NCI-H146 treated with DMSO at 0.1 percent for 48 hours (cell line): ENCODE measurements around the gene RPL36AL.
"Not testable (repeated sequence)": the region's sequence is repeated elsewhere in the genome, so short reads cannot be mapped to it uniquely, and the experiment has no call there.

ENCODE experiments used
- DNase-seq: peaks from one replicate; lab custom pipeline; 2025; ENCODE audit not compliant: unreplicated experiment; lab: John Stamatoyannopoulos, UW

RPL36AL gene

DNA sequence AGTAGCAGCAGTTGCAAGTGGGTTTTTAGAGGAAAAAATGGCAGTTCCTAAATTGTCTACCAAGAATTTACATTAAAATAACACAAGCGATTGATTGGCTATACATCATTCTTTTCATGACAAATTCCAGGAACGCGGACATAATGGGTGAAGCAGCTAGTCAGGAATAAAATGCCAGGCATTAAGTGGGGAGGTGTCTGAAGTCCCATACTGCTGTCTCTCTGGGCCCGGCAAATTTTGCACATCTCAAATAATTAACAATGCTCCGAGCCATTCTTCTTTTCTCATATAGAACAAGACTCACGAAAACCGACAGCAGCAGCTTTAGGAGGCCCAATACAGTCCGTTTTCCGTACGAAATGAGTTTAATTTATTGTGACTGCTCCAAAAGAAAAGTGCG, 696 bp downstream of the RPL36AL start:
- no peak for DNase-seq

DNA sequence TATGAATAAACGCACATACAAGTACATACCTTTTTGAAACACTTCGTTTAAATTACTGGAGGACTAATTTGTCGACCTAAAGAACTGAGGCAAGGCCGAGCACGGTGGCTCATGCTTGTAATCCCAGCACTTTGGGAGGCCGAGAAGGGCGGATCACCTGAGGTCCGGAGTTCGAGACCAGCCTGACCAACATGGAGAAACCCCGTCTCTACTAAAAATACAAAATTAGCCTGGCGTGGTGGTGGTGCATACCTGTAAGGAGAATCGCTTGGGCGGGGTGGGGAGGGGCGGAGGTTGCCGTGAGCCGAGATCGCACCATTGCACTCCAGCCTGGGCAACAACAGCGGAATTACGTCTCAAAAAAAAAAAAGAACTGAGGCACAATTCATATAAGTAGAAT, 1.2 kb downstream of the RPL36AL start:
- not testable (repeated sequence) for DNase-seq

DNA sequence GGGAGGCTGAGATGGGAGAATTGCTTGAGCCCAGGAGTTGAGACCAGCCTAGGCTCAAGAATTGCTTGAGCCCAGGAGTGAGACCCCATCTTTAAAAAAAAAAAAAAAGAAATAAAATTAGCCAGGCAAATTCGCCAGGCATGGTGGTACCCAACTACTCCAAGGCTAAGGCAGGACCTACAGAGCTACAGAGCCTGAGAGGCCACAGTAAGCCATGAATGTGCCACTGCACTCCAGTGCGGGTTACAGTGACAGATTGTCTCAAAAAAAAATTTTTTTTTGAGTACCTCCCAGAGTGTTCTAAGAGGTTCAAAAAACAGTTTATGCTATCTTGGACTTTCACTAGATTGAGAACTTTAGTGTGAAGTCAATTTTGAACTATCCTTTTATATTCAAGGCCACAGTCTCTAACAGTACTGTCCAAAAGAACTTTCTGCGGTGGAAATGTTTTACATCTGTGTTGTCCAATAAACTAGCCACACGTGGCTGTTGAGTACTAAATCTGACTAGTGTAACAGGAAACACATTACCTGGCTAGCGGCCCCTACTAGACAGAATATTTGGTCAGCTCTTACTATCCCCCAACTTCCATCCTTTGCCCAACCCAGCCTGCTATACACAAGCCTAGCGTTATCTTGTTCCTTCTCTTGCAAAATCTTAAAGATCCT, 2.4 kb downstream of the RPL36AL start:
- no peak for DNase-seq

DNA sequence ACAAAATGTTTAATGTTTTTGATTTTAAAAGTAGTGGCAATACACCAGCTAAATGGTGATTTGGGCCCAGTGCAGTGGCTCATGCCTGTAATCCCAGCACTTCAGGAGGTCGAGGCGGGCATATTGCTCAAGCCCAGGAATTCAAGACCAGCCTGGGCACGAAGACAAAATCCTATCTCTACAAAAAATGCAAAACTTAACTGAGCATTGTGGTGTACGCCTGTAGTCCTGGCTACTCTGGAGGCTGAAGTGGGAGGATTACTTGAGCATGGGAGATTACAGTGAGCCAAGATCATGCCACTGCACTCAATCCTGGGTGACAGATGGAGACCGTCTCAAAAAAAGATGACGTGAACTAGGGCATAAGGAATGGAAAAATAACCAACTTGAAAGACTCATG, 4.7 kb downstream of the RPL36AL start:
- no peak for DNase-seq

DNA sequence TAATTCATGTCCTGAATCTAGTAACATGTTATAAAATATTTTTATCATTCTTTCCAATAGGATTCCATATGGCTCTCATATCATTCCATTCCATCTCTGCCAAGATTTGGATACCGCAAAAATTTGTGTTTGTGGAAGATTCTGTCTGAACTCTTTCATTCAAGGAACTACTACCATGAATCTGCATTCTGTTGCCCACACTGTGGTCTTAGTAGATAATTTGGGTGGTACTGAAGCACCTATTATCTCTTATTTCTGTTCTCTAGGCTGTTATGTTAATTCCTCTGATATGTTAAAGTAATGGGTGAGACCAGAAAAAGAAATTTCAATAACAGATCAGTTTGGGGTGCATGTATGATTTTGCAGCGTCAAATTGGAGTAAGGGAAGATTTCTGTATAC, 6.2 kb downstream of the RPL36AL start:
- no peak for DNase-seq

DNA sequence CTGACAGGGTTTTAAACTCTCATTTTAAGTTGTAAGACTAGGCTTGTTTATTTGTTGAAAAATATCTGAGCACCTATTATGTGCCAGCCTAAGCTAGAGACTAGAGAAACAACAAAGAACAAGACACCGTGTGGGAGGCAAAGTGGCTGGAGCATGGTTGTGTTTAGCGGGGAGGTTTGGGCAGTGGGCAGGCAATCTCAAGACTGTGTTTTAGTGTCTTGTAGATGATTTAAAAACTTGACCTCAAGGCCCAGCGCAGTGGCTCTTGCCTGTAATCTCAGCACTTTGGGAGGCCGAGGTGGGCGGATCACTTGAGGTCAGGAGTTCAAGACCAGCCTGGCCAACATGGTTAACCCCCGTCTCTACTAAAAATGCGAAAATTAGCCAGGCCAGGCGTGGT, 7.8 kb downstream of the RPL36AL start:
- DNase-seq, result no peak

- DNase-seq, result no peak
These were observed 8.2 kb downstream of the RPL36AL start for GRCh38 chr14:49612251-49612650.

DNA sequence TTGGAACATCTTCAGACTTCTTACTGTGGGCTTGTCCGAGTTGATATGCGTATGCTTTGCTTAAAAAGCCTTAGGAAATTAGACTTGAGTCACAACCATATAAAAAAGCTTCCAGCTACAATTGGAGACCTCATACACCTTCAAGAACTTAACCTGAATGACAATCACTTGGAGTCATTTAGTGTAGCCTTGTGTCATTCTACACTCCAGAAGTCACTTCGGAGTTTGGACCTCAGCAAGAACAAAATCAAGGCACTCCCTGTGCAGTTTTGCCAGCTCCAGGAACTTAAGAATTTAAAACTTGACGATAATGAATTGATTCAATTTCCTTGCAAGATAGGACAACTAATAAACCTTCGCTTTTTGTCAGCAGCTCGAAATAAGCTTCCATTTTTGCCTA, 12.8 kb downstream of the RPL36AL start:
- DNase-seq, result no peak

GRCh38 chr14:49598485-49599300, 21.7 kb downstream of the RPL36AL start, which contains the start of gene LRR1:
Gene LRR1, plus strand, starts transcription at chr14:49598940. Its CDS starts 81 bp downstream, at chr14:49599021.
- peak; percentile 76 for DNase-seq

DNA sequence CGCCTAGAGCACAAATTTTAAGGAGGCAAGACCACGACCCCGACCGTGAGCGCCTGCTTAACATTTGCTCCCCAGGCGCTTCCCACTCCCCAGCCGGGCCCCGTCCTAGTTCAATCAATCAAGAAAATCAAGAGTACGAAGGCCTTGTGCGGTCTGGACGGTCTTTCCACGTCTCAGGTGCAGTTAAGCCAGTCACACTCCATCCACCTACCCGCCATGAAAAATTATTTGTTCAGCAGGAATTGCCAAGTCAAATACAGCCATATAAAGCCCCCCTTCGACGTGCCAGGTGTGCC, 22.3 kb downstream of the RPL36AL start:
- DNase-seq, result peak; percentile 50

DNA sequence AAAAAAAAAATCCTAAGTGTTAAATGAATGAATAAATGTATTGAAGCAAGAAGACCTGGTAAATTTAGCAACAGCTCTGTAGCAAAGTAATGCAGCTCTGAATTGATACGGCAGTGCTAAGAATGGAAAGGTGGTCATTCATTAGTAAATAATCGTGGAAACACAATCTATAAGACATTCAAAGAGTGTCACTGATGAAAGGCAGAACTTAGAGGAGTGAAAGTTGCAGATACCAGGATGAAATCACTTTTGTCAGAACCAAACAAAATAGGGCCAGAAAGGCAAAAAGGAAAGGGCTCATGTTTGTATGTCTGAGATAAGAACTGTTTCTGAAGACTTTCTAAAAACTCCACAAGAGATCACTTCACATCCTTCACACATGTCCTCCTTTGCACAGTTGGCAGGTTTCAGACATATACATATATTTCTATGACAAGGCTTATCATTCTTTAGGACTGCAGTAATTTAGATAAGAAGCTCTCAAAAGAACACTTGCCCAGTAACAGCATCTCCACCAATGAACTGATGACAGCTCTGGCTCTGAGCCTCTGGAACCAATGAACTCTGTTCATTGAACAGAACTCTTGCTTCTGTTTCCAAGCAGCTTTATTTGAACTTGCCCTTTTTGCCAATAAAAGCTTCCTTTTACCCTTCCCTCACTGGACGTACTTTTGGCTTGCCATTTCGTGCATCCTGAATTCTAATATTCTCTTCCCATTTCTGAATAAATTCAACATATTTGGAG, 25.9 kb downstream of the RPL36AL start:
- DNase-seq, result no peak

DNA sequence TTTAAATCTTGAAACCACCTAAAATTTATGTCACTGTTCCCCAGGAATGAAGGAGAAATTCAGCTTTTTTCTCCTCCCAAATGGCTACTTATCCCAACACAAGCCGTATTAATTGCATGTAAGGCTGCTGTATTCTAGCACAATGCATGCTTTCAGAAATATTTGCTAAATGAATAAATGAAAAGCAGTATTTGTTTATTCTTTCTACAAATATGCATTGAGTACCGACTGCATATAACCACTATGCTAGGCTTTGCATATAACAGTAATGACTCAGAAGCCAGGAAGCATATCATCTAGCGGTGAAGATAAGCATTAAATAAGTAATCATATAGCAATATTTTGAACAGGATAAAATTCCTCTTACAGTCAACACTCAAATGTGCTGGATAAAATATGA, 27.4 kb downstream of the RPL36AL start:
- no peak for DNase-seq

DNA sequence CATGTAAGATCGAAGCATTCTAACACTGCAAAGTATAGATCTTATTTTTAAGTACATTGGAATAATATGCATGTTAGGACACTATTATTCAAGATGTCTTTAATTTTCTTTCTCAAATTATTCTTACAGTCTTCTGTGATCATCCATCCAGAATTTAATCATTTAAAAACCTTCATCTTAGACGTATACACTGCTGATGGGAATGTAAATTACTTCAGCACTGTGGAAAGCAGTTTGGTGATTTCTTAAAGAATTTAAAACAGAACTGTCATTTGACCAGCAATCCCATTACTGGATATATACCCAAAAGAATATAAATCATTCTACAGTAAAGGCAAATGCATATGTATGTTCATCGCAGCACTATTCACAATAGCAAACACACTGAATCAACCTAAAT, 31.0 kb downstream of the RPL36AL start:
- no peak for DNase-seq

DNA sequence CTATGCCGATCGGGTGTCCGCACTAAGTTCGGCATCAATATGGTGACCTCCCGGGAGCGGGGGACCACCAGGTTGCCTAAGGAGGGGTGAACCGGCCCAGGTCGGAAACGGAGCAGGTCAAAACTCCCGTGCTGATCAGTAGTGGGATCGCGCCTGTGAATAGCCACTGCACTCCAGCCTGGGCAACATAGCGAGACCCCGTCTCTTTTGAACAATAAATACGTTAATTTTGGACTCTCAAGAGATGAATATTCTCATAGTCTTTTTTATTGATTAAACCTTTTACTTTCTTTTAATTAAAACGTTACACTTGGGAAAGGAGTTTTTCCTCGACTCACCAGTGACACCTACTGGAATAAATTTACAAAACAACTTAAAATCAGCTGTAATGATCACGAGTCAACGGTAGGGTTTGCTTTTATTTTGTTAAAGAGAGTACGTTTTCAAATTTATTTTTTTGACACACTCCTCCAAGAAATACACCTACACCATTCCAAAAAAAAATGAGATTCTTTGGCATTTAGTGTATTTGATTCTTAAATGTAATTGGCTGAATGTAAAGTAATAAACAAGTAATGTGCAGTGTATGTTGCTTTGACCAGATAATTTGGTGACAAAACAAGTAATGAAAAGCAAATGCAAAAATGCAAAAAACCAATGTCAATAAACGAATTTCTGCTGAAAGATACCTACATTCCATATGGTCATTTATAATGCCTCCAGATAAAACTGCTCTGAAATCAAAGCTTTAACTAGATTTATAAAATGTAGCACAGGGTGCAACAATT, 33.6 kb downstream of the RPL36AL start:
- peak; percentile 56 for DNase-seq

DNA sequence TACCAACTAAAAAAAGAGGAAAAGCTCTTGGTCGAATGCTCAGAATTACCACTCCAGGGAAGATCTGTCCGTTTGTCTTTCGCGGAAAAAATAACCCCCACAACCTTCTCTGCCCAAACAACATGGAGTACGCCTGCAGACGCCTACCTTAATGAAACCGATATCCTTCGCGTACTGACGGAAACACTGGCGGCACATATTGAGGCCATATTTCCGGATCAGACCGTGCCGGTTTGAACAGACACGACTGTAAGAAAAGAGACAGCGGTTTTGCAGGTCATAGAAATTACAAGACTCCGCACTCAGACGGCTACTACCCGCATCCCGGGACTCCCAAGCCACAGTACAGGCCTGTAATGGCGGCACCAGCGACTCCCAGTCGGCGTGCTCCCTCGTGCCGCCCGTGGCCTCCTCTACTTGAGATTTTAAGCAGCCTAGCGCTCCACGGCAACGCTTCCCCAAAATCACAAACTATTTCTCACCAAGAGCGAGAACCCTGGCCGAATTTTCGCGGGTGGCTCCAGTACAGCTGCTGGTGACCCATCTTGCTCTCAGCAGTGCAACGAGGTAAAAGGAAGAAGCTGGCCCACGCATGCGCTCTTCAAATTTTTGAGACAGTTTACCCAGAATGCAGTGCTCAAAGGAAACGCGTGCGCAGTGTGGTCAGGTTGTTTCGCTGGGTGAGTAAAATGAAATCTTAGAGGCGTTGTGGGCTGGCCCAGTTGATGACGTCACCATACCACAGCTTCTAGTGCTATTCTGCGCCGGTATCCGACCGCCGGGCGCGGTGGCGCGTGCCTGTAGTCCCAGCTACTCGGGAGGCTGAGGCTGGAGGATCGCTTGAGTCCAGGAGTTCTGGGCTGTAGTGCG, 34.4 kb downstream of the RPL36AL start, which contains the start of gene RPS29:
TSS of gene RPS29 (minus strand) at position 578 of the 870 bp plus-strand sequence. CDS start at position 544, 34 bp downstream.
- DNase-seq, result peak; percentile 98

GRCh38 chr14:49584981-49585640, 35.3 kb downstream of the RPL36AL start:
- DNase-seq, result not testable (repeated sequence)

DNA sequence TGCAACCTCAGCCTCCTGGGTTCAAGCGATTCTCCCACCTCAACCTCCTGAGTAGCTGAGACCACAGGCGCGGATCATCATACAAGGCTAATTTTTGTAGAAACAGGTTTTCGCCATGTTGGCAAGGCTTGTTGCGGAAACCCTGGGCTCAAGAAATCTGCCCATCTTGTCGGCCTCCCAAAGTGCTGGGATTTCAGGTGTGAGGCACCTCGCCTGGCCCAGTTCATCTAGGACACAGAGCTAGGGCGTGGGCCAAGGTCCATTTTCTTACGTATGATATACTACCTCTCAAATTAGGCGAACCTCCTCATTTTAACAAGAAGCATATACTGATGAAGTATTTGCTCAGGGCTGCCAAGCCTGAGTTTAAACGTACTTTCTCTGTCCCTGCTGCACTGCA, 36.4 kb downstream of the RPL36AL start:
- DNase-seq, result no peak

- no peak for DNase-seq
These were observed 36.8 kb downstream of the RPL36AL start for GRCh38 chr14:49583629-49584028.

- DNase-seq, result no peak
These were observed 38.1 kb downstream of the RPL36AL start for GRCh38 chr14:49582113-49582977.
